Activated CD4-positive, alpha-beta T cell treated with anti-CD3 and anti-CD28 coated beads, Interleukin-2, amount 10 ng/mL, durations not matched to agents 24 days and 14 days (primary cell): Measurements from ENCODE around the gene GABBR2. TPM values are rescaled to one million over a fixed set of nuclear protein-coding genes. Genes with fewer than 3 reads are reported as not detected.
"Not testable (repeated sequence)": the region's sequence is repeated elsewhere in the genome, so short reads cannot be mapped to it uniquely, and the experiment has no call there.

Source experiments
- DNase-seq: peaks from one replicate; pipeline ENCODE4 v3.0.0; 2022
- H3K27ac Mint-ChIP-seq: one replicate; pipeline ENCODE4 v1.8.0; 2022; ENCODE audit warnings: mild to moderate bottlenecking, mixed read lengths
- H3K27me3 Mint-ChIP-seq: one replicate; pipeline ENCODE4 v1.8.0; 2022; ENCODE audit warnings: mixed read lengths
- H3K36me3 Mint-ChIP-seq: one replicate; pipeline ENCODE4 v1.8.0; 2022; ENCODE audit warnings: low read depth, mild to moderate bottlenecking, mixed read lengths
- H3K4me1 Mint-ChIP-seq: one replicate; pipeline ENCODE4 v1.8.0; 2021; ENCODE audit warnings: mixed read lengths
- H3K4me3 Mint-ChIP-seq: one replicate; pipeline ENCODE4 v1.8.0; 2022; ENCODE audit warnings: mild to moderate bottlenecking, moderate library complexity, mixed read lengths
- H3K9me3 Mint-ChIP-seq: one replicate; pipeline ENCODE4 v1.8.0; 2021; ENCODE audit warnings: mixed read lengths
- intact Hi-C: fragments of 100-400 bp; cut with micrococcal nuclease; formaldehyde crosslinking; loops from one replicate; pipeline ENCODE4 v1.15.1; 2023
- total RNA-seq: library from RNA; stranded (reverse); gene quantifications from 2 replicates; pipeline ENCODE4 v1.2.3, GENCODE V29; 2022

Gene GABBR2
- total RNA-seq, 1 donor from 2014 or later: not detected

- peaks cover 10% of the 10 kb centered on the region for H3K27me3 Mint-ChIP-seq
- peaks cover 4% of the 10 kb centered on the region for H3K9me3 Mint-ChIP-seq
- no peaks in the 10 kb centered on the region for H3K4me1 Mint-ChIP-seq
- no peak overlapping the region for H3K27ac Mint-ChIP-seq
- no peaks in the 10 kb centered on the region for H3K36me3 Mint-ChIP-seq
- H3K4me3 Mint-ChIP-seq: no peak overlapping the region
- DNase-seq: no peak
- intact Hi-C loops: no loop called here
Measured at GRCh38 chr9:98529841-98530240, 178.9 kb downstream of the GABBR2 start.

GRCh38 chr9:98523231-98523901 is 185.4 kb downstream of the GABBR2 start:
- Mint-ChIP-seq H3K27me3 (peaks cover 28% of the 10 kb centered on the region), H3K4me1 (no peaks in the 10 kb centered on the region)

GRCh38 chr9:98522487-98522886 is 186.2 kb downstream of the GABBR2 start:
- H3K4me3 Mint-ChIP-seq: no peak overlapping the region
- H3K4me1 Mint-ChIP-seq: no peaks in the 10 kb centered on the region
- no peak for DNase-seq
- peaks cover 26% of the 10 kb centered on the region for H3K27me3 Mint-ChIP-seq
- intact Hi-C loops: no loop called here
- no peak overlapping the region for H3K27ac Mint-ChIP-seq
- peaks cover 4% of the 10 kb centered on the region for H3K9me3 Mint-ChIP-seq
- H3K36me3 Mint-ChIP-seq: no peaks in the 10 kb centered on the region

More at GRCh38 chr9:98523231-98523901, 185.4 kb downstream of the GABBR2 start:
- Mint-ChIP-seq H3K36me3 (no peaks in the 10 kb centered on the region), H3K9me3 (peaks cover 4% of the 10 kb centered on the region), H3K27ac (no peak overlapping the region), H3K4me3 (no peak overlapping the region)
- intact Hi-C loops: no loop called here
- DNase-seq: no peak

GRCh38 chr9:98521141-98521540 is 187.6 kb downstream of the GABBR2 start:
- peaks cover 22% of the 10 kb centered on the region for H3K27me3 Mint-ChIP-seq
- no peak overlapping the region for H3K27ac Mint-ChIP-seq
- H3K36me3 Mint-ChIP-seq: no peaks in the 10 kb centered on the region
- peak; percentile 21 for DNase-seq
- no peak overlapping the region for H3K4me3 Mint-ChIP-seq
- peaks cover 2% of the 10 kb centered on the region for H3K9me3 Mint-ChIP-seq
- intact Hi-C loops: no loop called here
- H3K4me1 Mint-ChIP-seq: no peaks in the 10 kb centered on the region

- Mint-ChIP-seq H3K9me3 (no peaks in the 10 kb centered on the region), H3K36me3 (no peaks in the 10 kb centered on the region), H3K4me1 (no peaks in the 10 kb centered on the region), H3K4me3 (no peak overlapping the region), H3K27ac (no peak overlapping the region), H3K27me3 (peaks cover 20% of the 10 kb centered on the region)
- intact Hi-C loops: no loop called here
- DNase-seq: peak; percentile 32
Measured at GRCh38 chr9:98520221-98520960, 188.3 kb downstream of the GABBR2 start.

- no peaks in the 10 kb centered on the region for H3K36me3 Mint-ChIP-seq
Measured at GRCh38 chr9:98519641-98520040, 189.1 kb downstream of the GABBR2 start.

GRCh38 chr9:98518556-98518955 is 190.2 kb downstream of the GABBR2 start:
- intact Hi-C loops: no loop called here
- Mint-ChIP-seq H3K27me3 (peaks cover 15% of the 10 kb centered on the region), H3K27ac (no peak overlapping the region), H3K4me1 (no peaks in the 10 kb centered on the region), H3K9me3 (no peaks in the 10 kb centered on the region), H3K4me3 (no peak overlapping the region), H3K36me3 (no peaks in the 10 kb centered on the region)
- peak; percentile 34 for DNase-seq

More at GRCh38 chr9:98519641-98520040, 189.1 kb downstream of the GABBR2 start:
- intact Hi-C loops: no loop called here
- Mint-ChIP-seq H3K27me3 (peaks cover 20% of the 10 kb centered on the region), H3K9me3 (no peaks in the 10 kb centered on the region), H3K4me3 (no peak overlapping the region), H3K4me1 (no peaks in the 10 kb centered on the region), H3K27ac (no peak overlapping the region)
- DNase-seq: no peak

- Mint-ChIP-seq H3K27me3 (peaks cover 12% of the 10 kb centered on the region), H3K9me3 (no peaks in the 10 kb centered on the region), H3K36me3 (no peaks in the 10 kb centered on the region), H3K4me3 (no peak overlapping the region), H3K4me1 (no peaks in the 10 kb centered on the region), H3K27ac (no peak overlapping the region)
- intact Hi-C loops: no loop called here
- peak; percentile 48 for DNase-seq
Measured at GRCh38 chr9:98517761-98518160, 191.0 kb downstream of the GABBR2 start.

GRCh38 chr9:98516897-98517503 is 191.7 kb downstream of the GABBR2 start:
- Mint-ChIP-seq H3K27me3 (peaks cover 7% of the 10 kb centered on the region), H3K27ac (no peak overlapping the region), H3K9me3 (no peaks in the 10 kb centered on the region), H3K36me3 (no peaks in the 10 kb centered on the region), H3K4me3 (no peak overlapping the region), H3K4me1 (no peaks in the 10 kb centered on the region)
- intact Hi-C loops: no loop called here
- DNase-seq: peak; percentile 51

GRCh38 chr9:98516205-98516896 is 192.4 kb downstream of the GABBR2 start:
- peak; percentile 39 for DNase-seq
- H3K36me3 Mint-ChIP-seq: no peaks in the 10 kb centered on the region
- peaks cover 4% of the 10 kb centered on the region for H3K27me3 Mint-ChIP-seq
- H3K4me1 Mint-ChIP-seq: no peaks in the 10 kb centered on the region
- no peak overlapping the region for H3K4me3 Mint-ChIP-seq
- no peaks in the 10 kb centered on the region for H3K9me3 Mint-ChIP-seq
- intact Hi-C loops: no loop called here
- no peak overlapping the region for H3K27ac Mint-ChIP-seq

- Mint-ChIP-seq H3K27ac (no peak overlapping the region), H3K36me3 (no peaks in the 10 kb centered on the region), H3K9me3 (no peaks in the 10 kb centered on the region), H3K4me3 (no peak overlapping the region), H3K27me3 (peaks cover 2% of the 10 kb centered on the region), H3K4me1 (no peaks in the 10 kb centered on the region)
- DNase-seq: peak; percentile 21
- intact Hi-C loops: no loop called here
Measured at GRCh38 chr9:98515506-98516204, 193.1 kb downstream of the GABBR2 start.

- intact Hi-C loops: no loop called here
- H3K9me3 Mint-ChIP-seq: no peaks in the 10 kb centered on the region
- H3K27ac Mint-ChIP-seq: no peak overlapping the region
- H3K4me1 Mint-ChIP-seq: no peaks in the 10 kb centered on the region
- H3K4me3 Mint-ChIP-seq: no peak overlapping the region
- no peaks in the 10 kb centered on the region for H3K36me3 Mint-ChIP-seq
- peaks cover 1% of the 10 kb centered on the region for H3K27me3 Mint-ChIP-seq
- no peak for DNase-seq
Measured at GRCh38 chr9:98514841-98515240, 193.9 kb downstream of the GABBR2 start.

- H3K4me1 Mint-ChIP-seq, intact Hi-C loops, H3K27ac Mint-ChIP-seq, H3K9me3 Mint-ChIP-seq, H3K27me3 Mint-ChIP-seq, H3K4me3 Mint-ChIP-seq, H3K36me3 Mint-ChIP-seq: not testable (repeated sequence)
- peak; percentile 59 for DNase-seq
Measured at GRCh38 chr9:98508217-98508919, 200.4 kb downstream of the GABBR2 start.
